ENCODE measurements around the gene R3HDM2. TPM values are rescaled to one million over a fixed set of nuclear protein-coding genes. Genes with fewer than 3 reads are reported as not detected.

R3HDM2 gene
- total and polyA plus RNA-seq, 2 of the 13 experiments (the other 11 are each of a cell fraction or from before 2014, with no cell fraction given), result 11.1 to 23.5 TPM

GRCh38 chr12:57451233-57451778 lies 20.5 kb upstream of the R3HDM2 start (continued):
- peak; percentile 71; the same call in 1 of the 2 replicates for TF ChIP-seq ZNF639 (CRISPR knock-in tag; conservative IDR thresholded peaks at IDR 0.05)
- no peak for TF ChIP-seq SNAI1 (CRISPR knock-in tag; IDR thresholded peaks at IDR 0.05; ENCODE audit: borderline replicate concordance)
- TF ChIP-seq, protein P1, sequence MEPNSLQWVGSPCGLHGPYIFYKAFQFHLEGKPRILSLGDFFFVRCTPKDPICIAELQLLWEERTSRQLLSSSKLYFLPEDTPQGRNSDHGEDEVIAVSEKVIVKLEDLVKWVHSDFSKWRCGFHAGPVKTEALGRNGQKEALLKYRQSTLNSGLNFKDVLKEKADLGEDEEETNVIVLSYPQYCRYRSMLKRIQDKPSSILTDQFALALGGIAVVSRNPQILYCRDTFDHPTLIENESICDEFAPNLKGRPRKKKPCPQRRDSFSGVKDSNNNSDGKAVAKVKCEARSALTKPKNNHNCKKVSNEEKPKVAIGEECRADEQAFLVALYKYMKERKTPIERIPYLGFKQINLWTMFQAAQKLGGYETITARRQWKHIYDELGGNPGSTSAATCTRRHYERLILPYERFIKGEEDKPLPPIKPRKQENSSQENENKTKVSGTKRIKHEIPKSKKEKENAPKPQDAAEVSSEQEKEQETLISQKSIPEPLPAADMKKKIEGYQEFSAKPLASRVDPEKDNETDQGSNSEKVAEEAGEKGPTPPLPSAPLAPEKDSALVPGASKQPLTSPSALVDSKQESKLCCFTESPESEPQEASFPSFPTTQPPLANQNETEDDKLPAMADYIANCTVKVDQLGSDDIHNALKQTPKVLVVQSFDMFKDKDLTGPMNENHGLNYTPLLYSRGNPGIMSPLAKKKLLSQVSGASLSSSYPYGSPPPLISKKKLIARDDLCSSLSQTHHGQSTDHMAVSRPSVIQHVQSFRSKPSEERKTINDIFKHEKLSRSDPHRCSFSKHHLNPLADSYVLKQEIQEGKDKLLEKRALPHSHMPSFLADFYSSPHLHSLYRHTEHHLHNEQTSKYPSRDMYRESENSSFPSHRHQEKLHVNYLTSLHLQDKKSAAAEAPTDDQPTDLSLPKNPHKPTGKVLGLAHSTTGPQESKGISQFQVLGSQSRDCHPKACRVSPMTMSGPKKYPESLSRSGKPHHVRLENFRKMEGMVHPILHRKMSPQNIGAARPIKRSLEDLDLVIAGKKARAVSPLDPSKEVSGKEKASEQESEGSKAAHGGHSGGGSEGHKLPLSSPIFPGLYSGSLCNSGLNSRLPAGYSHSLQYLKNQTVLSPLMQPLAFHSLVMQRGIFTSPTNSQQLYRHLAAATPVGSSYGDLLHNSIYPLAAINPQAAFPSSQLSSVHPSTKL (CRISPR knock-in tag; IDR thresholded peaks at IDR 0.05), result peak; percentile 99
- peak; percentile 82; the same call in 1 of the 2 replicates for TF ChIP-seq ZNF710 (CRISPR knock-in tag; IDR thresholded peaks at IDR 0.05; ENCODE audit: borderline replicate concordance)
- TF ChIP-seq, protein P2, sequence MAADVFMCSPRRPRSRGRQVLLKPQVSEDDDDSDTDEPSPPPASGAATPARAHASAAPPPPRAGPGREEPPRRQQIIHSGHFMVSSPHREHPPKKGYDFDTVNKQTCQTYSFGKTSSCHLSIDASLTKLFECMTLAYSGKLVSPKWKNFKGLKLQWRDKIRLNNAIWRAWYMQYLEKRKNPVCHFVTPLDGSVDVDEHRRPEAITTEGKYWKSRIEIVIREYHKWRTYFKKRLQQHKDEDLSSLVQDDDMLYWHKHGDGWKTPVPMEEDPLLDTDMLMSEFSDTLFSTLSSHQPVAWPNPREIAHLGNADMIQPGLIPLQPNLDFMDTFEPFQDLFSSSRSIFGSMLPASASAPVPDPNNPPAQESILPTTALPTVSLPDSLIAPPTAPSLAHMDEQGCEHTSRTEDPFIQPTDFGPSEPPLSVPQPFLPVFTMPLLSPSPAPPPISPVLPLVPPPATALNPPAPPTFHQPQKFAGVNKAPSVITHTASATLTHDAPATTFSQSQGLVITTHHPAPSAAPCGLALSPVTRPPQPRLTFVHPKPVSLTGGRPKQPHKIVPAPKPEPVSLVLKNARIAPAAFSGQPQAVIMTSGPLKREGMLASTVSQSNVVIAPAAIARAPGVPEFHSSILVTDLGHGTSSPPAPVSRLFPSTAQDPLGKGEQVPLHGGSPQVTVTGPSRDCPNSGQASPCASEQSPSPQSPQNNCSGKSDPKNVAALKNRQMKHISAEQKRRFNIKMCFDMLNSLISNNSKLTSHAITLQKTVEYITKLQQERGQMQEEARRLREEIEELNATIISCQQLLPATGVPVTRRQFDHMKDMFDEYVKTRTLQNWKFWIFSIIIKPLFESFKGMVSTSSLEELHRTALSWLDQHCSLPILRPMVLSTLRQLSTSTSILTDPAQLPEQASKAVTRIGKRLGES (CRISPR knock-in tag; IDR thresholded peaks at IDR 0.05; ENCODE audit: borderline replicate concordance), result no peak
- no peak for TF ChIP-seq SOX6 (IDR thresholded peaks at IDR 0.05)
- TF ChIP-seq SOX6 (CRISPR knock-in tag; IDR thresholded peaks at IDR 0.05), result peak; percentile 93
- peak; percentile 94; the same call in 1 of the 2 replicates for TF ChIP-seq KDM4B (CRISPR knock-in tag; IDR thresholded peaks at IDR 0.05)
- TF ChIP-seq JUNB (CRISPR knock-in tag; IDR thresholded peaks at IDR 0.05; ENCODE audit: borderline replicate concordance), result no peak
- TF ChIP-seq ZNF383 (CRISPR knock-in tag; IDR thresholded peaks at IDR 0.05; ENCODE audit: borderline replicate concordance), result peak; percentile 95; the same call in 1 of the 2 replicates
- TF ChIP-seq HNF4A (CRISPR knock-in tag; IDR thresholded peaks at IDR 0.05), result peak; percentile 98
- peak; percentile 62 for TF ChIP-seq TCF7 (IDR thresholded peaks at IDR 0.05; ENCODE audit: low read depth)
- TF ChIP-seq PTBP1 (IDR thresholded peaks at IDR 0.05; ENCODE audit: low read depth, low read length, poor library complexity, severe bottlenecking), result no peak
- TF ChIP-seq SKIL (CRISPR knock-in tag; IDR thresholded peaks at IDR 0.05; ENCODE audit: borderline replicate concordance), result peak; percentile 100
